Esophagus squamous epithelium (tissue), 4 donors: ENCODE results near the gene ZNF644.

ENCODE experiments used
- POLR2A ChIP-seq, 4 donors: fragments of 450-650 bp; IDR thresholded peaks; one replicate each; pipeline ENCODE4 v1.6.1; 2017; ENCODE audit warnings: antibody characterized with exemption in 4 of 4, mild to moderate bottlenecking in 4 of 4, moderate library complexity in 3 of 4
- TF ChIP-seq, protein P1 (sequence below), 6 experiments: fragments of 450-650 bp in 4 of 6; fragments of 200-600 bp in 2 of 6; sonication (generic) in 2 of 6; IDR thresholded peaks; one replicate each; pipeline ENCODE4 v1.5.1; 2016 to 2019; ENCODE audit warnings: antibody characterized with exemption in 6 of 6, mild to moderate bottlenecking in 4 of 6, moderate library complexity in 4 of 6

DNA sequence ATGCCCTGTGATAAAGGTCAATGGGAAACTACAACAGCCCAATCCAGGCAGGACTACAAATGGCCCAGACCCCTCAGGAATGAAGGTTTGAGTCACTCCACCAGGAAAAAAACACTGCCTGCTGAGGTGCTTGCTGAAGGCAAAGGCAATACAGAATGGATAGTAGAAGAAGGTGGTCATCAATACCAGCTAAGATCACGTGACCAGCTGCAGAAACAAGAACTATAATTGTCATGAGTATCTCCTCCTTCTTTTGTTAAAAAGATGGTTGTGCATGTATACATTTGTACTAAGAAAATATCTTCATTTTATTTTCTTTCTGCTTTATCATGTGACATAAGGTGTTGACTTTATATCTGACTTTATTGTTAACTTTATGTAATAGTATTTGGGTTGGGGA is 23.4 kb upstream of the ZNF644 start:
- no peak for TF ChIP-seq POLR2A (IDR thresholded peaks at IDR 0.05)
- TF ChIP-seq, protein P1, sequence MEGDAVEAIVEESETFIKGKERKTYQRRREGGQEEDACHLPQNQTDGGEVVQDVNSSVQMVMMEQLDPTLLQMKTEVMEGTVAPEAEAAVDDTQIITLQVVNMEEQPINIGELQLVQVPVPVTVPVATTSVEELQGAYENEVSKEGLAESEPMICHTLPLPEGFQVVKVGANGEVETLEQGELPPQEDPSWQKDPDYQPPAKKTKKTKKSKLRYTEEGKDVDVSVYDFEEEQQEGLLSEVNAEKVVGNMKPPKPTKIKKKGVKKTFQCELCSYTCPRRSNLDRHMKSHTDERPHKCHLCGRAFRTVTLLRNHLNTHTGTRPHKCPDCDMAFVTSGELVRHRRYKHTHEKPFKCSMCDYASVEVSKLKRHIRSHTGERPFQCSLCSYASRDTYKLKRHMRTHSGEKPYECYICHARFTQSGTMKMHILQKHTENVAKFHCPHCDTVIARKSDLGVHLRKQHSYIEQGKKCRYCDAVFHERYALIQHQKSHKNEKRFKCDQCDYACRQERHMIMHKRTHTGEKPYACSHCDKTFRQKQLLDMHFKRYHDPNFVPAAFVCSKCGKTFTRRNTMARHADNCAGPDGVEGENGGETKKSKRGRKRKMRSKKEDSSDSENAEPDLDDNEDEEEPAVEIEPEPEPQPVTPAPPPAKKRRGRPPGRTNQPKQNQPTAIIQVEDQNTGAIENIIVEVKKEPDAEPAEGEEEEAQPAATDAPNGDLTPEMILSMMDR (IDR thresholded peaks at IDR 0.05): no peak
